HEK293 (cell line): ENCODE data around the gene LMOD1.

ENCODE experiments used
- CTCF ChIA-PET: fragments of 350-600 bp; formaldehyde crosslinking; extraction: SDS; loops from one replicate; lab custom pipeline; 2021; ENCODE audit warnings: antibody characterized with exemption; lab: Yijun Ruan, JAX
- POLR2A ChIA-PET: fragments of 300-600 bp; formaldehyde crosslinking; extraction: SDS; loops from one replicate; lab custom pipeline; 2020; ENCODE audit warnings: antibody characterized with exemption, inconsistent platforms; lab: Yijun Ruan, JAX
- H3K27ac ChIP-seq: fragments of 200-500 bp; sonication (Bioruptor generic); 2 replicates; pipeline ENCODE4 v1.5.1; 2014; ENCODE audit warnings: low read depth, low read length, control low read depth, inconsistent platforms; ENCODE audit errors: extremely low read depth
- H3K36me3 ChIP-seq, 2 experiments: fragments of 200-500 bp in 1 of 2; sonication (Bioruptor generic) in 1 of 2; 1 replicate in 1 of 2; 2 replicates in 1 of 2; pipeline ENCODE4 v1.5.1; 2014 to 2017; ENCODE audit warnings: inconsistent platforms in 2 of 2, low read length in 2 of 2; ENCODE audit not compliant: control insufficient read depth in 2 of 2, insufficient read depth in 1 of 2
- H3K4me1 ChIP-seq: fragments of 200-500 bp; sonication (Bioruptor generic); 2 replicates; pipeline ENCODE4 v1.5.1; 2014; ENCODE audit warnings: mild to moderate bottlenecking, low read length, inconsistent platforms; ENCODE audit not compliant: control insufficient read depth, insufficient read depth
- H3K4me3 ChIP-seq: 2 replicates; pipeline ENCODE4 v1.5.1; 2011; ENCODE audit warnings: low read depth, mild to moderate bottlenecking, control low read depth, low read length, moderate library complexity
- H3K9me3 ChIP-seq: fragments of 200-500 bp; sonication (Bioruptor generic); 2 replicates; pipeline ENCODE4 v1.5.1; 2014; ENCODE audit warnings: low read depth, low read length, inconsistent platforms; ENCODE audit not compliant: control insufficient read depth, insufficient read depth
- FEZF1 ChIP-seq: fragments of 450-650 bp; formaldehyde crosslinking; IDR thresholded peaks from 2 replicates; pipeline ENCODE4 v1.5.1; 2016; ENCODE audit warnings: missing biosample characterization, missing genetic modification characterization
- GLIS1 ChIP-seq: fragments of 450-650 bp; formaldehyde crosslinking; IDR thresholded peaks from 2 replicates; pipeline ENCODE4 v1.5.1; 2016; ENCODE audit warnings: missing biosample characterization, missing genetic modification characterization
- KLF1 ChIP-seq: fragments of 450-650 bp; formaldehyde crosslinking; IDR thresholded peaks from 2 replicates; pipeline ENCODE4 v1.5.1; 2016; ENCODE audit warnings: missing biosample characterization, missing genetic modification characterization
- KLF16 ChIP-seq: fragments of 450-650 bp; formaldehyde crosslinking; IDR thresholded peaks from 2 replicates; pipeline ENCODE4 v1.5.1; 2017; ENCODE audit warnings: missing biosample characterization, missing genetic modification characterization
- KLF8 ChIP-seq: fragments of 450-650 bp; formaldehyde crosslinking; IDR thresholded peaks from 2 replicates; pipeline ENCODE4 v1.5.1; 2016; ENCODE audit warnings: missing biosample characterization, missing genetic modification characterization
- PRDM10 ChIP-seq: fragments of 450-650 bp; formaldehyde crosslinking; IDR thresholded peaks from 2 replicates; pipeline ENCODE4 v1.5.1; 2016; ENCODE audit warnings: missing biosample characterization, missing genetic modification characterization
- SP2 ChIP-seq: fragments of 450-650 bp; formaldehyde crosslinking; IDR thresholded peaks from 2 replicates; pipeline ENCODE4 v1.5.1; 2016; ENCODE audit warnings: missing biosample characterization, missing genetic modification characterization
- TCF7L2 ChIP-seq: IDR thresholded peaks from 2 replicates; pipeline ENCODE4 v1.6.1; 2011; ENCODE audit warnings: low read depth, mild to moderate bottlenecking, inconsistent platforms, low read length, moderate library complexity, borderline replicate concordance
- TSHZ1 ChIP-seq: fragments of 450-650 bp; formaldehyde crosslinking; IDR thresholded peaks from 2 replicates; pipeline ENCODE4 v1.5.1; 2016; ENCODE audit warnings: missing biosample characterization, missing genetic modification characterization, borderline replicate concordance
- ZBTB17 ChIP-seq: fragments of 450-650 bp; formaldehyde crosslinking; IDR thresholded peaks from 2 replicates; pipeline ENCODE4 v1.5.1; 2016; ENCODE audit warnings: missing biosample characterization, missing genetic modification characterization
- ZNF146 ChIP-seq: fragments of 450-650 bp; formaldehyde crosslinking; IDR thresholded peaks from 2 replicates; pipeline ENCODE4 v1.5.1; 2016; ENCODE audit warnings: missing biosample characterization, missing genetic modification characterization
- ZNF16 ChIP-seq: fragments of 450-650 bp; formaldehyde crosslinking; IDR thresholded peaks from 2 replicates; pipeline ENCODE4 v1.5.1; 2016; ENCODE audit warnings: low read depth, missing biosample characterization, missing genetic modification characterization
- ZNF169 ChIP-seq: fragments of 450-650 bp; formaldehyde crosslinking; IDR thresholded peaks from 2 replicates; pipeline ENCODE4 v1.5.1; 2016; ENCODE audit warnings: missing biosample characterization, missing genetic modification characterization
- ZNF221 ChIP-seq: fragments of 450-650 bp; formaldehyde crosslinking; IDR thresholded peaks from 2 replicates; pipeline ENCODE4 v1.5.1; 2017; ENCODE audit warnings: missing biosample characterization, missing genetic modification characterization, borderline replicate concordance
- ZNF274 ChIP-seq, 2 experiments: fragments of 200-500 bp in 1 of 2; fragments of 450-650 bp in 1 of 2; sonication (Bioruptor generic) in 1 of 2; formaldehyde crosslinking in 1 of 2; IDR thresholded peaks; 2 replicates each; pipeline versions ENCODE4 v1.5.1 to v1.6.1; 2014 to 2016; ENCODE audit warnings: borderline replicate concordance in 1 of 2, inconsistent platforms in 1 of 2, low read length in 1 of 2, missing biosample characterization in 1 of 2, missing genetic modification characterization in 1 of 2
- ZNF426 ChIP-seq: fragments of 450-650 bp; formaldehyde crosslinking; IDR thresholded peaks from 2 replicates; pipeline ENCODE4 v1.5.1; 2017; ENCODE audit warnings: missing biosample characterization, missing genetic modification characterization, mild to moderate bottlenecking, inconsistent platforms, moderate library complexity
- ZNF548 ChIP-seq: fragments of 450-650 bp; formaldehyde crosslinking; IDR thresholded peaks from 2 replicates; pipeline ENCODE4 v1.5.1; 2016; ENCODE audit warnings: missing biosample characterization, missing genetic modification characterization
- ZSCAN23 ChIP-seq: fragments of 450-650 bp; formaldehyde crosslinking; IDR thresholded peaks from 2 replicates; pipeline ENCODE4 v1.5.1; 2016; ENCODE audit warnings: missing biosample characterization, missing genetic modification characterization
- TF ChIP-seq, protein P1 (sequence below): fragments of 450-650 bp; formaldehyde crosslinking; IDR thresholded peaks from 2 replicates; pipeline ENCODE4 v1.5.1; 2016; ENCODE audit warnings: missing biosample characterization, missing genetic modification characterization

LMOD1 gene

DNA sequence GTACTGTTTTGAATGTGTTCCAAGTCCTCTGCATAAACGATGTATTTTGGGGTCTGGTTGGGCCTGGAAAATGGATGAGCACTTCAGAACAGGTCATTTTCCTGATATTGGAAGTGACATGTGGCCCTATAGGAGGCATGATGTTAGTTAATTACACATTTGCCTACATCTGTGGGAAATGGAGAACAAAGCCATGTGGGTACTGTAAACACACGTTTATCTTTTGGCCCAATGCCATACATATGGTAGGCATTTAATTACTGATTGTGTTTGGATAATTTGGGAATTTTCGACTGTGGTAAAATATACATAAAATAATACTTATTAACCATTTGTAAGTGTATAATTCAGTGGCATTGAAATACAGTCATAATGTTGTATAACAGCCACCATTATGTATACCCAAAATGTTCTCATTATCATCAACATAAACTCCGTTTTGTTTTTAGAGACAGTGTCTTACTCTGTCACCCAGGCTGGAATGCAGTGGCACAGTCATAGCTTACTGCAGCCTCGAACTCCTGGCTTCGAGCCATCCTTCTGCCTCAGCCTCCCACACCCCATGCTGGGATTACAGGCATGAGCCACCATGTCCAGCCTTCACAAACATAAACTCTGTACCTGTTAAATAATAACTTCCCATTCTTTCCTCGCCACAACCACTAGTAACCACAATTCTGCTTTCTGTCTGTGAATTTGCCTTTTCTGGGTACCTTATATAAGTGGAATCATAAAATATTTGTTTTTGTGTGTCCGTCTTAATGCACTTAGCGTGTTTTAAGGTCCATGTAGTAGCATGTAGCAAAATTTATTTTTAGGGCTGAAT, 24.2 kb upstream of the LMOD1 start (continued):
- TF ChIP-seq TSHZ1 (tag by site-specific recombination): no peak
- peak; percentile 50 for TF ChIP-seq GLIS1
- TF ChIP-seq, all 188 proteins: peak for 8

- CTCF ChIA-PET: interaction anchor here (0.6 to 3.4 kb wide), 4 partner anchors 14 to 91 kb away, joined by 4 to 17 read pairs (median 8); no protein-coding TSS in a partner anchor
- H3K36me3 ChIP-seq: peaks cover 35 to 63% of the 10 kb centered on the region in 2 experiments
- no peak overlapping the region for H3K27ac ChIP-seq
- peaks cover 13% of the 10 kb centered on the region for H3K4me1 ChIP-seq
- H3K4me3 ChIP-seq: no peak overlapping the region
- H3K9me3 ChIP-seq: no peaks in the 10 kb centered on the region
- peak; percentile 35; the same call in 1 of the 2 replicates for TF ChIP-seq ZBTB17 (tag by site-specific recombination)
- TF ChIP-seq, protein P1, sequence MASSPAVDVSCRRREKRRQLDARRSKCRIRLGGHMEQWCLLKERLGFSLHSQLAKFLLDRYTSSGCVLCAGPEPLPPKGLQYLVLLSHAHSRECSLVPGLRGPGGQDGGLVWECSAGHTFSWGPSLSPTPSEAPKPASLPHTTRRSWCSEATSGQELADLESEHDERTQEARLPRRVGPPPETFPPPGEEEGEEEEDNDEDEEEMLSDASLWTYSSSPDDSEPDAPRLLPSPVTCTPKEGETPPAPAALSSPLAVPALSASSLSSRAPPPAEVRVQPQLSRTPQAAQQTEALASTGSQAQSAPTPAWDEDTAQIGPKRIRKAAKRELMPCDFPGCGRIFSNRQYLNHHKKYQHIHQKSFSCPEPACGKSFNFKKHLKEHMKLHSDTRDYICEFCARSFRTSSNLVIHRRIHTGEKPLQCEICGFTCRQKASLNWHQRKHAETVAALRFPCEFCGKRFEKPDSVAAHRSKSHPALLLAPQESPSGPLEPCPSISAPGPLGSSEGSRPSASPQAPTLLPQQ: no peak
- TF ChIP-seq ZNF221 (tag by site-specific recombination): no peak
- no peak for TF ChIP-seq TCF7L2
- no peak for TF ChIP-seq ZNF169 (tag by site-specific recombination)
- no peak for TF ChIP-seq KLF8
- 0 out of 2 replicates have a peak, but pooled peaks have one; percentile 45 for TF ChIP-seq ZSCAN23
- no peak for TF ChIP-seq KLF1 (tag by site-specific recombination)
- no peak for TF ChIP-seq FEZF1 (tag by site-specific recombination)
- no peak for TF ChIP-seq ZNF16 (tag by site-specific recombination)
- no peak for TF ChIP-seq ZNF146 (tag by site-specific recombination)
- TF ChIP-seq ZNF426 (tag by site-specific recombination): no peak
- TF ChIP-seq SP2 (tag by site-specific recombination): no peak
- TF ChIP-seq ZNF548 (tag by site-specific recombination): no peak
- TF ChIP-seq KLF16: no peak
- TF ChIP-seq PRDM10 (tag by site-specific recombination): 0 out of 2 replicates have a peak, but pooled peaks have one; percentile 17
- TF ChIP-seq ZNF274 (IDR thresholded peaks at IDR 0.05; ENCODE audit: low read length): no peak
- no peak for TF ChIP-seq ZNF274 (tag by site-specific recombination; IDR thresholded peaks at IDR 0.05; ENCODE audit: borderline replicate concordance)
- TF ChIP-seq, all 188 proteins: peak for 3
- POLR2A ChIA-PET: interaction anchor here (0.7 to 0.8 kb wide), 2 partner anchors 72 to 670 kb away, joined by 3 read pairs; no protein-coding TSS in a partner anchor
Measured at GRCh38 chr1:201968202-201968925, 22.0 kb upstream of the LMOD1 start.
